IMR-90 (cell line): ENCODE measurements around the gene AGFG1. TPM values are rescaled to one million over a fixed set of nuclear protein-coding genes. Genes with fewer than 3 reads are reported as not detected.

Experiments used
- ATAC-seq: fragments of 200-7000 bp; cut with Tn5 transposase; 2 replicates; pipeline ENCODE4 v1.9.1; 2020; ENCODE audit warnings: low read depth, mild to moderate bottlenecking, moderate library complexity
- BruUV-seq: library from RNA; stranded (reverse); fragments of 400-500 nt; replicated peaks from 2 replicates; lab custom pipeline; 2021; lab: Mats Ljungman, UMichigan
- CTCF ChIA-PET: fragments of 300-600 bp; formaldehyde crosslinking; extraction: SDS; loops from one replicate; lab custom pipeline; 2021; ENCODE audit warnings: antibody characterized with exemption; lab: Yijun Ruan, JAX
- POLR2A ChIA-PET: fragments of 300-600 bp; sonication (Branson Sonifier 250); formaldehyde crosslinking; loops from one replicate; lab custom pipeline; 2022; ENCODE audit warnings: antibody characterized with exemption; ENCODE audit not compliant: unreplicated experiment; lab: Charles Lee
- DNase-seq: peaks from one replicate; pipeline ENCODE4 v3.0.0; 2013
- H2AFZ ChIP-seq: replicated peaks from 2 replicates; pipeline ENCODE3; 2013; ENCODE audit warnings: low read length, mild to moderate bottlenecking; ENCODE audit not compliant: poor library complexity
- H2AK5ac ChIP-seq: 2 replicates; pipeline ENCODE4 v1.6.1; 2013; ENCODE audit warnings: low read depth, low read length, inconsistent platforms
- H2AK9ac ChIP-seq: replicated peaks from 2 replicates; pipeline ENCODE3; 2013; ENCODE audit warnings: mild to moderate bottlenecking, low read depth, low read length, moderate library complexity; ENCODE audit not compliant: poor library complexity
- H2BK120ac ChIP-seq: 2 replicates; pipeline ENCODE4 v1.6.1; 2013; ENCODE audit warnings: low read depth, low read length, inconsistent platforms
- H2BK15ac ChIP-seq: 3 replicates; pipeline ENCODE4 v1.6.1; 2013; ENCODE audit warnings: low read depth, low read length, inconsistent platforms
- H2BK20ac ChIP-seq: 2 replicates; pipeline ENCODE4 v1.6.1; 2013; ENCODE audit warnings: low read depth, mild to moderate bottlenecking, inconsistent platforms, low read length, moderate library complexity
- H2BK5ac ChIP-seq: 2 replicates; pipeline ENCODE4 v1.6.1; 2013; ENCODE audit warnings: mild to moderate bottlenecking, low read depth, low read length, inconsistent platforms; ENCODE audit not compliant: poor library complexity, severe bottlenecking
- H3K14ac ChIP-seq: replicated peaks from 2 replicates; pipeline ENCODE4 v1.6.1; 2013; ENCODE audit warnings: low read depth, low read length, inconsistent platforms
- H3K18ac ChIP-seq: 2 replicates; pipeline ENCODE4 v1.6.1; 2013; ENCODE audit warnings: low read depth, low read length, control low read depth
- H3K23ac ChIP-seq: 2 replicates; pipeline ENCODE4 v1.6.1; 2013; ENCODE audit warnings: low read depth, low read length, inconsistent platforms
- H3K27ac ChIP-seq: 2 replicates; pipeline ENCODE4 v1.5.1; 2013; ENCODE audit warnings: mild to moderate bottlenecking, control low read depth, low read length; ENCODE audit not compliant: insufficient read depth
- H3K27me3 ChIP-seq: 2 replicates; pipeline ENCODE4 v1.6.1; 2013; ENCODE audit warnings: low read length; ENCODE audit not compliant: control insufficient read depth, insufficient read depth
- H3K36me3 ChIP-seq: 2 replicates; pipeline ENCODE4 v1.6.1; 2013; ENCODE audit warnings: low read length, mixed read lengths; ENCODE audit not compliant: control insufficient read depth, insufficient read depth
- H3K4ac ChIP-seq: 2 replicates; pipeline ENCODE4 v1.6.1; 2013; ENCODE audit warnings: low read depth, low read length, inconsistent platforms
- H3K4me1 ChIP-seq: 2 replicates; pipeline ENCODE4 v1.6.1; 2013; ENCODE audit warnings: low read length, mixed read lengths; ENCODE audit not compliant: control insufficient read depth, insufficient read depth
- H3K4me2 ChIP-seq: 2 replicates; pipeline ENCODE4 v1.6.1; 2013; ENCODE audit warnings: low read depth, mild to moderate bottlenecking, control low read depth, low read length, moderate library complexity
- H3K4me3 ChIP-seq: 2 replicates; pipeline ENCODE4 v1.5.1; 2013; ENCODE audit warnings: low read depth, mild to moderate bottlenecking, control low read depth, low read length, moderate library complexity; ENCODE audit not compliant: insufficient read depth
- H3K56ac ChIP-seq: 2 replicates; pipeline ENCODE4 v1.6.1; 2013; ENCODE audit warnings: low read length, inconsistent platforms; ENCODE audit not compliant: insufficient read depth; ENCODE audit errors: extremely low read depth
- H3K79me1 ChIP-seq, 2 experiments: 2 replicates each; pipeline ENCODE4 v1.6.1; 2013; ENCODE audit warnings: low read length in 2 of 2, inconsistent platforms in 1 of 2, low read depth in 1 of 2
- H3K9ac ChIP-seq: 2 replicates; pipeline ENCODE4 v1.6.1; 2013; ENCODE audit warnings: low read depth, low read length, control low read depth
- H3K9me1 ChIP-seq: 2 replicates; pipeline ENCODE4 v1.6.1; 2013; ENCODE audit warnings: low read length, inconsistent platforms; ENCODE audit not compliant: insufficient read depth
- H3K9me3 ChIP-seq: 2 replicates; pipeline ENCODE4 v1.6.1; 2013; ENCODE audit warnings: low read length; ENCODE audit not compliant: control insufficient read depth, insufficient read depth
- H4K20me1 ChIP-seq: 2 replicates; pipeline ENCODE4 v1.6.1; 2013; ENCODE audit warnings: low read length, inconsistent platforms; ENCODE audit not compliant: insufficient read depth
- H4K5ac ChIP-seq: 2 replicates; pipeline ENCODE4 v1.6.1; 2013; ENCODE audit warnings: mild to moderate bottlenecking, low read depth, low read length, control low read depth
- H4K8ac ChIP-seq, 2 experiments: 2 replicates each; pipeline ENCODE4 v1.6.1; 2013; ENCODE audit warnings: low read depth in 2 of 2, low read length in 2 of 2, control low read depth in 1 of 2, inconsistent platforms in 1 of 2
- H4K91ac ChIP-seq: 2 replicates; pipeline ENCODE4 v1.6.1; 2013; ENCODE audit warnings: low read depth, low read length, inconsistent platforms; ENCODE audit not compliant: insufficient read depth
- BHLHE40 ChIP-seq: fragments of 150-350 bp; IDR thresholded peaks from 2 replicates; pipeline ENCODE4 v1.6.1; 2016; ENCODE audit warnings: mild to moderate bottlenecking, low read depth, low read length
- CTCF ChIP-seq: conservative IDR thresholded peaks from 2 replicates; pipeline ENCODE4 v1.5.1; 2012; ENCODE audit warnings: mild to moderate bottlenecking, low read depth, low read length, improper control_type of control experiment
- FOS ChIP-seq: fragments of 150-350 bp; IDR thresholded peaks from 2 replicates; pipeline ENCODE4 v1.6.1; 2016; ENCODE audit warnings: low read depth, low read length
- MAFK ChIP-seq: IDR thresholded peaks from 2 replicates; pipeline ENCODE4 v1.6.1; 2012; ENCODE audit warnings: low read depth, low read length, improper control_type of control experiment
- MAZ ChIP-seq: IDR thresholded peaks from 2 replicates; pipeline ENCODE4 v1.6.1; 2012; ENCODE audit warnings: low read depth, mild to moderate bottlenecking, low read length, improper control_type of control experiment, moderate library complexity, borderline replicate concordance
- MXI1 ChIP-seq: IDR thresholded peaks from 2 replicates; pipeline ENCODE4 v1.6.1; 2012; ENCODE audit warnings: low read depth, mild to moderate bottlenecking, low read length, moderate library complexity, borderline replicate concordance
- NFE2L2 ChIP-seq: fragments of 150-350 bp; IDR thresholded peaks from 2 replicates; pipeline ENCODE4 v1.6.1; 2016; ENCODE audit warnings: low read depth, mild to moderate bottlenecking, low read length
- POLR2A ChIP-seq: IDR thresholded peaks from 2 replicates; pipeline ENCODE4 v1.6.1; 2012; ENCODE audit warnings: mild to moderate bottlenecking, low read depth, low read length
- RCOR1 ChIP-seq: IDR thresholded peaks from 2 replicates; pipeline ENCODE4 v1.6.1; 2012; ENCODE audit warnings: mild to moderate bottlenecking, low read length, improper control_type of control experiment; ENCODE audit not compliant: insufficient replicate concordance
- RFX5 ChIP-seq: IDR thresholded peaks from 2 replicates; pipeline ENCODE4 v1.8.0; 2012; ENCODE audit warnings: low read depth, mild to moderate bottlenecking, low read length, moderate library complexity
- WGBS, 2 experiments: methylation state at CpG; one replicate each; pipeline versions ENCODE4 v1.1.5 to v1.1.7; 2013; ENCODE audit warnings: missing lambda C conversion rate in 2 of 2; ENCODE audit not compliant: insufficient read length in 1 of 2; ENCODE audit errors: extremely low coverage in 2 of 2; 5-methylcytosine and 5-hydroxymethylcytosine counted together
- dilution Hi-C: fragments of 300-500 bp; cut with HindIII; formaldehyde crosslinking; loops from one replicate; pipeline ENCODE4 v1.14.3; 2018; ENCODE audit warnings: low sequenced_read_pairs; ENCODE audit not compliant: unreplicated experiment
- in situ Hi-C: fragments of 300-500 bp; cut with MboI; formaldehyde crosslinking; loops from 3 replicates; pipeline ENCODE4 v1.14.3; 2019; ENCODE audit warnings: low sequenced_read_pairs, inconsistent platforms, mixed read lengths
- intact Hi-C: fragments of 100-400 bp; cut with micrococcal nuclease; formaldehyde crosslinking; loops from 2 replicates; pipeline ENCODE4 v1.10.0; 2022
- polyA plus RNA-seq, 3 experiments: library from polyadenylated mRNA; depleted of rRNA; stranded (reverse); fragments of >200 nt; gene quantifications; 2 replicates each; pipeline ENCODE4 v1.2.3, GENCODE V29; 2012; ENCODE audit warnings: low replicate concordance in 1 of 3
- total RNA-seq: library from RNA; depleted of rRNA; stranded (reverse); fragments of >200 nt; gene quantifications from 2 replicates; pipeline ENCODE4 v1.2.3, GENCODE V29; 2012

Gene AGFG1
- total and polyA plus RNA-seq, 2 of the 4 experiments (the other 2 are of a cell fraction): 58.4 to 126 TPM

GRCh38 chr2:227460070-227460485 lies 11.9 kb upstream of the AGFG1 start:
- H3K56ac ChIP-seq: no peak overlapping the region
- peak; percentile 59 for ATAC-seq
- H2AK9ac ChIP-seq: no peak overlapping the region
- no peak overlapping the region for H3K18ac ChIP-seq
- H4K91ac ChIP-seq: no peak overlapping the region
- no peak overlapping the region for H2BK120ac ChIP-seq
- no peak overlapping the region for H3K27ac ChIP-seq
- peaks cover 6% of the 10 kb centered on the region; the same call in 1 of the 2 replicates for H3K9me1 ChIP-seq
- H3K4me3 ChIP-seq: no peak overlapping the region
- H3K9me3 ChIP-seq: no peaks in the 10 kb centered on the region
- no peak for TF ChIP-seq NFE2L2
- TF ChIP-seq MAZ: no peak
- TF ChIP-seq RCOR1: peak; percentile 24
- no peak for TF ChIP-seq MAFK
- no peak for TF ChIP-seq POLR2A
- TF ChIP-seq CTCF: no peak
- TF ChIP-seq BHLHE40: no peak
- no peak for TF ChIP-seq MXI1
- peak; percentile 7; the same call in 1 of the 2 replicates for TF ChIP-seq FOS
- no peak for TF ChIP-seq RFX5
- no peaks in the 10 kb centered on the region for H3K79me1 ChIP-seq
- no peaks in the 10 kb centered on the region for H3K27me3 ChIP-seq
- CTCF ChIA-PET: no interaction called here
- H3K9ac ChIP-seq: no peak overlapping the region
- POLR2A ChIA-PET: no interaction called here
- peak overlapping the region in 1 of 2 experiments; percentile 17; a peak in 1 of 4 replicates for H4K8ac ChIP-seq
- H3K4me2 ChIP-seq: peak overlapping the region; percentile 6; the same call in 1 of the 2 replicates
- dilution Hi-C loops (no loop called here), in situ Hi-C loops (no loop called here), intact Hi-C loops (no loop called here)
- no peak overlapping the region for H3K23ac ChIP-seq
- H3K14ac ChIP-seq: no peak overlapping the region; the same call in 1 of the 2 replicates
- H2BK5ac ChIP-seq: no peak overlapping the region
- no TSS peak for BruUV-seq
- whole genome bisulfite sequencing, 2 experiments: no CpG with 5 or more reads among the region's 8 CpGs
- 0 out of 2 replicates have a peak overlapping the region, but pooled peaks have one; percentile 6 for H3K4ac ChIP-seq
- peak overlapping the region; percentile 85 for H2AFZ ChIP-seq
- peaks cover 11% of the 10 kb centered on the region for H3K4me1 ChIP-seq
- no peaks in the 10 kb centered on the region for H3K36me3 ChIP-seq
- no peak overlapping the region for H2AK5ac ChIP-seq
- H4K20me1 ChIP-seq: no peaks in the 10 kb centered on the region
- H4K5ac ChIP-seq: no peak overlapping the region
- DNase-seq: peak; percentile 65
- no peak overlapping the region for H2BK20ac ChIP-seq
- H2BK15ac ChIP-seq: no peak overlapping the region
